ENCODE results near the gene IRGQ.

The IRGQ gene

GRCh38 chr19:43534816-43535761, 60.8 kb downstream of the IRGQ start:
- DNase-seq: no peak

Measured in NCI-H1092 treated with DMSO at 0.1 percent for 48 hours (cell line).